ENCODE data around the gene EXD3. TPM values are rescaled to one million over a fixed set of nuclear protein-coding genes. Genes with fewer than 3 reads are reported as not detected.
"Not testable (repeated sequence)": the region's sequence is repeated elsewhere in the genome, so short reads cannot be mapped to it uniquely, and the experiment has no call there.

Gene EXD3
- 10 to 100 TPM in 3 of 6 donors, 1 to 10 TPM in 3; 8.1 to 16.5 (median 10.4) TPM for total RNA-seq
- 10 to 100 TPM; 43.1 to 57.3 TPM for polyA plus RNA-seq

- intact Hi-C loops (cut with DNase I), result no loop called here
- H3K4me1 ChIP-seq, result peaks cover 5 to 17% (median 8%) of the 10 kb centered on the region in 3 donors
- WGBS, 2 donors, result 0 to 1% methylated on average over 98 to 113 of the region's 113 CpGs
- no peaks in the 10 kb centered on the region for H3K27me3 ChIP-seq
- DNase-seq (peak; percentile 93 to 99 (median 98)), ATAC-seq (peak; percentile 91 to 97 (median 96)), FAIRE-seq (no peak)
- H3K9me3 ChIP-seq, result no peaks in the 10 kb centered on the region
- no peaks in the 10 kb centered on the region for H3K36me3 ChIP-seq
- TF ChIP-seq CTCF (IDR thresholded peaks at IDR 0.05), result peak; percentile 13 to 66 (median 42)
- peak within 1 kb of the TSS; percentile 74 to 93 (median 80) for H3K27ac ChIP-seq
- peak within 1 kb of the TSS; percentile 70 to 99 (median 95) for H3K4me3 ChIP-seq
Observed at GRCh38 chr9:137422604-137423513, at the start of gene EXD3, which contains the start of gene NOXA1. TSS of gene EXD3 (minus strand) at chr9:137423162. CDS start at chr9:137395357, 27,805 bp downstream. TSS of gene NOXA1 (plus strand) at chr9:137423393. CDS start at chr9:137423530, 137 bp downstream.

GRCh38 chr9:137470785-137471184 lies 47.8 kb upstream of the EXD3 start:
- FAIRE-seq (no peak), DNase-seq (peak in 1 of 6 donors; percentile 3), ATAC-seq (no peak)
- intact Hi-C loops (cut with DNase I), result no loop called here
- no peaks in the 10 kb centered on the region for H3K9me3 ChIP-seq
- no peak for TF ChIP-seq CTCF (IDR thresholded peaks at IDR 0.05)
- H3K27me3 ChIP-seq, result no peaks in the 10 kb centered on the region
- no peak overlapping the region for H3K27ac ChIP-seq
- no peaks in the 10 kb centered on the region for H3K36me3 ChIP-seq
- no peaks in the 10 kb centered on the region for H3K4me1 ChIP-seq
- H3K4me3 ChIP-seq, result no peak overlapping the region
- WGBS, 2 donors, result 86 to 87% methylated on average over 7 of the region's 7 CpGs

- FAIRE-seq, result no peak
- Histone ChIP-seq H3K4me3 (no peak overlapping the region), H3K4me1 (no peaks in the 10 kb centered on the region), H3K9me3 (no peaks in the 10 kb centered on the region), H3K36me3 (no peaks in the 10 kb centered on the region), H3K27me3 (no peaks in the 10 kb centered on the region), H3K27ac (no peak overlapping the region)
- ATAC-seq, result no peak
- DNase-seq, result no peak
- intact Hi-C loops (cut with DNase I), result no loop called here
- TF ChIP-seq CTCF (IDR thresholded peaks at IDR 0.05), result no peak
- WGBS, 2 donors, result 97 to 99% methylated on average over 7 of the region's 7 CpGs
Observed at GRCh38 chr9:137467896-137468295, 44.9 kb upstream of the EXD3 start.

GRCh38 chr9:137467161-137467581 lies 44.2 kb upstream of the EXD3 start:
- intact Hi-C loops (cut with DNase I), result no loop called here
- Histone ChIP-seq H3K4me3 (no peak overlapping the region), H3K9me3 (no peaks in the 10 kb centered on the region), H3K36me3 (no peaks in the 10 kb centered on the region), H3K27me3 (no peaks in the 10 kb centered on the region), H3K27ac (no peak overlapping the region), H3K4me1 (no peaks in the 10 kb centered on the region)
- no peak for TF ChIP-seq CTCF (IDR thresholded peaks at IDR 0.05)
- WGBS, 2 donors, result 89 to 94% methylated on average over 16 of the region's 16 CpGs
- no peak for ATAC-seq
- DNase-seq, result peak in 2 of 6 donors; percentile 25 to 60
- no peak for FAIRE-seq

GRCh38 chr9:137466389-137467085 lies 43.6 kb upstream of the EXD3 start:
- not testable (repeated sequence) for H3K9me3 ChIP-seq, FAIRE-seq
- DNase-seq, result peak in 2 of 6 donors; percentile 3 to 44

More at GRCh38 chr9:137466389-137467085, 43.6 kb upstream of the EXD3 start:
- H3K4me1 ChIP-seq; H3K27me3 ChIP-seq; ATAC-seq; H3K4me3 ChIP-seq; H3K27ac ChIP-seq; intact Hi-C loops (cut with DNase I); H3K36me3 ChIP-seq: not testable (repeated sequence)
- WGBS, 2 donors, result 90 to 91% methylated on average over 35 of the region's 35 CpGs
